Kidney (tissue), 14 donors: ENCODE data around the gene SEPTIN12. TPM values are rescaled to one million over a fixed set of nuclear protein-coding genes. Genes with fewer than 3 reads are reported as not detected.

ENCODE experiments used
- DNase-seq, 5 donors: peaks; one replicate each; pipeline ENCODE4 v3.0.0-alpha.2; 2013 to 2020
- FAIRE-seq: peaks from 2 replicates; lab custom pipeline; 2012; peaks lifted over from hg19 to GRCh38; lab: Jason Lieb, UNC
- H3K27ac ChIP-seq, 2 donors: one replicate each; pipeline ENCODE4 v1.7.0; 2013; ENCODE audit warnings: low read depth in 2 of 2, low read length in 2 of 2, inconsistent platforms in 1 of 2
- H3K27me3 ChIP-seq: one replicate; pipeline ENCODE4 v1.7.1; 2013; ENCODE audit warnings: low read length, inconsistent platforms; ENCODE audit not compliant: control insufficient read depth, insufficient read depth
- H3K36me3 ChIP-seq, 3 donors: one replicate each; pipeline versions ENCODE4 v1.7.0 to v1.7.1; 2013; ENCODE audit warnings: low read length in 3 of 3, control low read depth in 1 of 3, inconsistent platforms in 1 of 3; ENCODE audit not compliant: insufficient read depth in 3 of 3, control insufficient read depth in 2 of 3
- H3K4me1 ChIP-seq, 3 donors: one replicate each; pipeline versions ENCODE4 v1.7.0 to v1.7.1; 2013; ENCODE audit warnings: low read length in 3 of 3, inconsistent platforms in 1 of 3, low read depth in 1 of 3; ENCODE audit not compliant: control insufficient read depth in 2 of 3, insufficient read depth in 2 of 3
- H3K4me3 ChIP-seq, 3 donors: one replicate each; pipeline versions ENCODE4 v1.7.0 to v1.8.1; 2013; ENCODE audit warnings: low read length in 3 of 3, control low read depth in 1 of 3, inconsistent platforms in 1 of 3
- H3K9ac ChIP-seq, 3 donors: one replicate each; pipeline versions ENCODE4 v1.7.0 to v1.7.1; 2013; ENCODE audit warnings: low read length in 3 of 3, control low read depth in 1 of 3, inconsistent platforms in 1 of 3
- H3K9me3 ChIP-seq, 3 donors: one replicate each; pipeline versions ENCODE4 v1.7.0 to v1.7.1; 2013; ENCODE audit warnings: low read length in 3 of 3, control low read depth in 1 of 3, inconsistent platforms in 1 of 3; ENCODE audit not compliant: control insufficient read depth in 2 of 3, insufficient read depth in 1 of 3
- intact Hi-C: fragments of 100-400 bp; cut with DNase I; formaldehyde crosslinking; loops from one replicate; pipeline ENCODE4 v1.11.1; 2022
- polyA plus RNA-seq: library from polyadenylated mRNA; stranded (reverse); fragments of 350-450 nt; fragmentation: Illumina TruSeq; extraction: RNeasy Lipid Tissue Mini Kit (QIAGEN cat#74804); gene quantifications from one replicate; pipeline ENCODE4 v1.2.3, GENCODE V29; 2014; ENCODE audit warnings: low read depth, low replicate concordance; ENCODE audit not compliant: insufficient read depth
- total RNA-seq: library from RNA; stranded (reverse); fragmentation: NEBNext Ultra II Directional; extraction: Animal tissue kit (Norgen Biotek cat#: 25700); gene quantifications from one replicate; pipeline ENCODE4 v1.2.1, GENCODE V29; 2021
- TF ChIP-seq, protein P1 (sequence below): IDR thresholded peaks from 3 replicates; pipeline ENCODE4 v1.5.1; 2012; ENCODE audit warnings: mild to moderate bottlenecking, moderate library complexity, borderline replicate concordance; ENCODE audit not compliant: insufficient read depth; ENCODE audit errors: extremely low read depth
- donor health status: control.
- donor health status: control.
- donor health status: control.
- donor health status: control.
- donor health status: control.
- donor health status: DM: yes; HTN: yes; CAD: no.
- donor health status: Normal renal cell carcinoma (clear cell type).

Gene SEPTIN12
- total and polyA plus RNA-seq, 2 donors from 2014 or later = not detected

DNA sequence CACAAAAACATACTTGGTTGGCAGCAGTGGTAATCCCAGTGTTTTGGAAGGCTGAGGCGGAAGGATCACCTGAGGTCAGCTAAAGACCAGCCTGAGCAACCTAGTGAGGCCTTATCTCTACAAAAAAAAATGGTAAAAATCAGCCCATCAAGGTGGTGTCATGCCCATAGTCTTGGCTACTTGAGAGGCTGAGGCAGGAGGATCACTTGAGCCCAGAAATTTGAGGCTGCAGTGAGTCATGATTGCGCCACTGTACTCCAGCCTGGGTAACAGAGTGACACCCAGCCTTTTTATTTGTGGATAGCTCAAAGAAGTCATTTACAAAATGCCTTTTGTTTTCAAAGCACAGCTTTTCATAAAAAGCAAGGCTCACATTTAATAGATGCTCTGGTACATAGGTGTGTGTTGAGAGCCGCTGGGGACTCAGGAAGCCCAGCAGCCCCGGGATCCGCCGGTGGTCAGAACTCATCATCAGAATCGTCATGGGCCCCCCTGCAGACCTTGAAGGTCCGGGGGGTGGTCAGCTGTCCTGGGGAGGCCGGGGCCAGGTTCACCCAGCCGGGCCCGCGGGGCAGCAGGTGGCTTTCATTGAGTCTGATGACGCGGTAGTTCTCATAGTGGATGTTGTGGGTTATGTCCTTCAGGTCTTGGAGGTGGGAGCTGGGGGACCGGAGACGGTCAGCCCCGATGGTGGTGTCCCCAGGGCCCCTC lies 10.7 kb downstream of the SEPTIN12 start:
- no peaks in the 10 kb centered on the region for H3K27me3 ChIP-seq
- FAIRE-seq (no peak), DNase-seq (no peak)
- TF ChIP-seq, protein P1, sequence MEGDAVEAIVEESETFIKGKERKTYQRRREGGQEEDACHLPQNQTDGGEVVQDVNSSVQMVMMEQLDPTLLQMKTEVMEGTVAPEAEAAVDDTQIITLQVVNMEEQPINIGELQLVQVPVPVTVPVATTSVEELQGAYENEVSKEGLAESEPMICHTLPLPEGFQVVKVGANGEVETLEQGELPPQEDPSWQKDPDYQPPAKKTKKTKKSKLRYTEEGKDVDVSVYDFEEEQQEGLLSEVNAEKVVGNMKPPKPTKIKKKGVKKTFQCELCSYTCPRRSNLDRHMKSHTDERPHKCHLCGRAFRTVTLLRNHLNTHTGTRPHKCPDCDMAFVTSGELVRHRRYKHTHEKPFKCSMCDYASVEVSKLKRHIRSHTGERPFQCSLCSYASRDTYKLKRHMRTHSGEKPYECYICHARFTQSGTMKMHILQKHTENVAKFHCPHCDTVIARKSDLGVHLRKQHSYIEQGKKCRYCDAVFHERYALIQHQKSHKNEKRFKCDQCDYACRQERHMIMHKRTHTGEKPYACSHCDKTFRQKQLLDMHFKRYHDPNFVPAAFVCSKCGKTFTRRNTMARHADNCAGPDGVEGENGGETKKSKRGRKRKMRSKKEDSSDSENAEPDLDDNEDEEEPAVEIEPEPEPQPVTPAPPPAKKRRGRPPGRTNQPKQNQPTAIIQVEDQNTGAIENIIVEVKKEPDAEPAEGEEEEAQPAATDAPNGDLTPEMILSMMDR = no peak
- no peak overlapping the region for H3K9ac ChIP-seq
- no peaks in the 10 kb centered on the region for H3K36me3 ChIP-seq
- no peaks in the 10 kb centered on the region for H3K9me3 ChIP-seq
- no peak overlapping the region for H3K27ac ChIP-seq
- intact Hi-C loops = no loop called here
- H3K4me1 ChIP-seq = no peaks in the 10 kb centered on the region
- H3K4me3 ChIP-seq = no peak overlapping the region

- no peak for FAIRE-seq
- TF ChIP-seq, protein P1 = no peak
- H3K27me3 ChIP-seq = no peaks in the 10 kb centered on the region
- H3K9ac ChIP-seq = no peak overlapping the region
- H3K4me3 ChIP-seq = no peak overlapping the region
- no peaks in the 10 kb centered on the region for H3K9me3 ChIP-seq
- H3K4me1 ChIP-seq = no peaks in the 10 kb centered on the region
- DNase-seq = no peak
- no peaks in the 10 kb centered on the region for H3K36me3 ChIP-seq
- intact Hi-C loops = no loop called here
- H3K27ac ChIP-seq = no peak overlapping the region
Observed at GRCh38 chr16:4776141-4776705, 11.9 kb downstream of the SEPTIN12 start.

DNA sequence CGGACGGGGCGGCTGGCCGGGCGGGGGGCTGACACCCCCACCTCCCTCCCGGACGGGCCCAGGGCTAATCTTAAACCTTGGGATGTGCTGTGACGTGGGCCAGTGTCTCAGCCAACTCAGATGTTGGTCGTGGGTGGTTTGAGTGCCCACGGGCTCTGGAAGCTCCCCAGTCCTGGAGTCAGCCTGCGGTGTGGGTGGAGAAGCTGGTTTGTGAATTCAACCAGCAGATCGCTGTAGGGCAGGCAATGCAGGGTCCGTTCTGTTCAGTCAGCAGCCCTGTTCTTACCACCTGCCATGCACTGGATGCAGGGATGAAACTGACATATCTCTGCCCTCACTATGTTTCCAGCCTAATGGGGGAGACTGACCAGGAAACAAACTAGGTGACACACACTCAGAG lies 13.1 kb downstream of the SEPTIN12 start:
- H3K4me1 ChIP-seq = no peaks in the 10 kb centered on the region
- FAIRE-seq = no peak
- no peaks in the 10 kb centered on the region for H3K9me3 ChIP-seq
- intact Hi-C loops = no loop called here
- H3K9ac ChIP-seq = no peak overlapping the region
- TF ChIP-seq, protein P1 = no peak
- no peak overlapping the region for H3K27ac ChIP-seq
- no peak overlapping the region for H3K4me3 ChIP-seq
- no peaks in the 10 kb centered on the region for H3K36me3 ChIP-seq
- no peak for DNase-seq
- no peaks in the 10 kb centered on the region for H3K27me3 ChIP-seq

GRCh38 chr16:4772351-4772750 lies 15.8 kb downstream of the SEPTIN12 start:
- H3K9me3 ChIP-seq = no peaks in the 10 kb centered on the region
- intact Hi-C loops = no loop called here

More at GRCh38 chr16:4772351-4772750, 15.8 kb downstream of the SEPTIN12 start:
- no peak for FAIRE-seq
- Histone ChIP-seq H3K27ac (no peak overlapping the region), H3K4me1 (peaks cover 0 to 4% (median 3%) of the 10 kb centered on the region in 3 donors), H3K4me3 (no peak overlapping the region), H3K27me3 (no peaks in the 10 kb centered on the region), H3K9ac (no peak overlapping the region), H3K36me3 (no peaks in the 10 kb centered on the region)
- TF ChIP-seq, protein P1 = no peak
- no peak for DNase-seq
